Body of pancreas (tissue), 4 donors: ENCODE measurements around the gene N4BP2.

Experiments
- POLR2A ChIP-seq, 3 donors: fragments of 450-650 bp; IDR thresholded peaks; one replicate each; pipeline ENCODE4 v1.6.1; 2016; ENCODE audit warnings: antibody characterized with exemption in 3 of 3, mild to moderate bottlenecking in 2 of 3
- TF ChIP-seq, protein P1 (sequence below), 7 experiments: fragments of 450-650 bp in 4 of 7; fragments of 200-600 bp in 3 of 7; sonication (generic) in 3 of 7; IDR thresholded peaks; one replicate each; pipeline ENCODE4 v1.5.1; 2016 to 2019; ENCODE audit warnings: antibody characterized with exemption in 7 of 7

GRCh38 chr4:40195182-40196177, 138.8 kb downstream of the N4BP2 start:
- no peak for TF ChIP-seq POLR2A (IDR thresholded peaks at IDR 0.05)
- TF ChIP-seq, protein P1, sequence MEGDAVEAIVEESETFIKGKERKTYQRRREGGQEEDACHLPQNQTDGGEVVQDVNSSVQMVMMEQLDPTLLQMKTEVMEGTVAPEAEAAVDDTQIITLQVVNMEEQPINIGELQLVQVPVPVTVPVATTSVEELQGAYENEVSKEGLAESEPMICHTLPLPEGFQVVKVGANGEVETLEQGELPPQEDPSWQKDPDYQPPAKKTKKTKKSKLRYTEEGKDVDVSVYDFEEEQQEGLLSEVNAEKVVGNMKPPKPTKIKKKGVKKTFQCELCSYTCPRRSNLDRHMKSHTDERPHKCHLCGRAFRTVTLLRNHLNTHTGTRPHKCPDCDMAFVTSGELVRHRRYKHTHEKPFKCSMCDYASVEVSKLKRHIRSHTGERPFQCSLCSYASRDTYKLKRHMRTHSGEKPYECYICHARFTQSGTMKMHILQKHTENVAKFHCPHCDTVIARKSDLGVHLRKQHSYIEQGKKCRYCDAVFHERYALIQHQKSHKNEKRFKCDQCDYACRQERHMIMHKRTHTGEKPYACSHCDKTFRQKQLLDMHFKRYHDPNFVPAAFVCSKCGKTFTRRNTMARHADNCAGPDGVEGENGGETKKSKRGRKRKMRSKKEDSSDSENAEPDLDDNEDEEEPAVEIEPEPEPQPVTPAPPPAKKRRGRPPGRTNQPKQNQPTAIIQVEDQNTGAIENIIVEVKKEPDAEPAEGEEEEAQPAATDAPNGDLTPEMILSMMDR (IDR thresholded peaks at IDR 0.05), result no peak
